Activated T-helper 1 cell treated with anti-CD3 and anti-CD28 coated beads, Interleukin-12 subunit alpha, Interleukin-12 subunit beta, Interleukin-2, Interleukin-4 antibody, amounts not matched to agents 30 ng/mL and 10 ng/mL and 1 ng/mL, durations not matched to agents 14 hours and 24 hours and 36 hours (primary cell): Measurements from ENCODE around the gene ERCC6L. TPM values are rescaled to one million over a fixed set of nuclear protein-coding genes. Genes with fewer than 3 reads are reported as not detected.

Source experiments
- DNase-seq: peaks from one replicate; pipeline ENCODE4 v3.0.0; 2021; ENCODE audit warnings: low spot score
- H3K27ac Mint-ChIP-seq: one replicate; pipeline ENCODE4 v1.8.0; 2021; ENCODE audit warnings: mild to moderate bottlenecking, mixed read lengths
- H3K27me3 Mint-ChIP-seq: one replicate; pipeline ENCODE4 v1.8.0; 2022; ENCODE audit warnings: mild to moderate bottlenecking, moderate library complexity, mixed read lengths; ENCODE audit not compliant: insufficient read depth
- H3K36me3 Mint-ChIP-seq: one replicate; pipeline ENCODE4 v1.8.0; 2021; ENCODE audit warnings: low read depth, mixed read lengths
- H3K4me1 Mint-ChIP-seq: one replicate; pipeline ENCODE4 v1.8.0; 2021; ENCODE audit warnings: low read depth, mixed read lengths
- H3K4me3 Mint-ChIP-seq: one replicate; pipeline ENCODE4 v1.8.0; 2021; ENCODE audit warnings: mild to moderate bottlenecking, moderate library complexity, mixed read lengths
- H3K9me3 Mint-ChIP-seq: one replicate; pipeline ENCODE4 v1.8.0; 2021; ENCODE audit warnings: mixed read lengths
- intact Hi-C: fragments of 100-400 bp; cut with micrococcal nuclease; formaldehyde crosslinking; loops from one replicate; pipeline ENCODE4 v1.15.1; 2024
- total RNA-seq: library from RNA; stranded (reverse); gene quantifications from 2 replicates; pipeline ENCODE4 v1.2.3, GENCODE V29; 2022

Gene ERCC6L
- total RNA-seq, 1 donor from 2014 or later, result 7.4 TPM

DNA sequence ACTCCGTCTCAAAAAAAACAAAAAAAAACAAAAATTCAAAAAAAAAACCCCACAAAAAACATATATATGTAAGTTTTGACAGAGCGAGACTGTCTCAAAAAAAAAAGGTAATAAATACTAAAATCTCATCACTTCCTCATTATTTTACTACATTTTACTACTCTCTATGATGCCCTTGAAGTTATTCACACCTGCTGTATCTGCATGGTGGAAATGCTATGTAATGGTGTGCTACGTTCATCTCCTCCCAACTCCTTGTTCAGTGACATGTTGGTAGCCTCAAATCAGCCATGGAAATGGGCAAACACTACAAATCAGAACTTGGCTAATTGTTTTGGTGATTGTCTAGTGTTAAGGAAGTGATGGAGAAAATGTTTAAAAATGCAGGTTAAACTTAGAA lies 26.4 kb upstream of the ERCC6L start:
- no peaks in the 10 kb centered on the region for H3K9me3 Mint-ChIP-seq
- H3K36me3 Mint-ChIP-seq, result peaks cover 16% of the 10 kb centered on the region
- intact Hi-C loops, result no loop called here
- peaks cover 8% of the 10 kb centered on the region for H3K4me1 Mint-ChIP-seq
- H3K27ac Mint-ChIP-seq, result no peak overlapping the region
- no peak for DNase-seq
- no peaks in the 10 kb centered on the region for H3K27me3 Mint-ChIP-seq
- no peak overlapping the region for H3K4me3 Mint-ChIP-seq

DNA sequence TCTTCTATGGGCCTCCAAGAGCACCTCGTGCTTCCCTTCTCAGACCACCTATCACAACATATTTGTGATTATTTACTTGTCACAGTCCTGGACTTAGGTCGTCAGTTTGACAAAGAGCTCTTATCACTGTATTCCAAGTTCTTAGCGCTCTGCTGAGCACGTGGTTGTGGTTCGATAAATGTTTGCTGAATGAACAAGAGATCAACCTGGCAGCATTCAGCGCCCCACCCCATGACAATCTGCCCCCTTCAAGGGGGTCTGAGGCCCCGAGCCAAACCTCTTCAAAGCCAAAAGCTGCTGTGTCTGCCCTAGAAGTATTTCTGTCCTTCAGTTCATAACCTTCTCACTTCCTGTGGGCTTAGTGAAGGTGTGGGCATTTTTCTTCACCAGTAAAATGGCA lies 23.2 kb upstream of the ERCC6L start:
- no peaks in the 10 kb centered on the region for H3K36me3 Mint-ChIP-seq
- no peaks in the 10 kb centered on the region for H3K9me3 Mint-ChIP-seq
- DNase-seq, result no peak
- H3K27ac Mint-ChIP-seq, result no peak overlapping the region
- intact Hi-C loops, result no loop called here
- H3K4me3 Mint-ChIP-seq, result no peak overlapping the region
- no peaks in the 10 kb centered on the region for H3K27me3 Mint-ChIP-seq
- H3K4me1 Mint-ChIP-seq, result no peaks in the 10 kb centered on the region

DNA sequence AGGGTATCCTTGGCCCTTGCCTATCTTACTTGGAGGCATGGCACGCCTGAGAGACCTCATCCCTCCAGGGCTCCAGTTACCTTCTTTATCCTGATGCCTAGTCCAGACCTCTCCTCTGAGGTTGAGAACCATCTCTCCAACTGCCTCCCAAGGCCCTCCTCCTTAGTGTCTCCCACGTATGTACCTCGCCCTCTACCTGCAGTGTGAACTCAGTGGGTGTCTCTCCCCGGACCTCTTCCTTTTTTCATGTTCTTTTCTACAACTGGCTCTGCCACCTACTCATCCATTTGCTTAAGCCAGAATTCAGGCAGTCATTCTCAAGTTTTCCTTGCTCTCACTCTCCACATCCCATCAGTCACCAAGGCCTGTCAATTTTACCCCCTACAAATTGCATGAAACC lies 21.6 kb upstream of the ERCC6L start:
- Mint-ChIP-seq H3K9me3 (no peaks in the 10 kb centered on the region), H3K27me3 (peaks cover 11% of the 10 kb centered on the region), H3K27ac (no peak overlapping the region), H3K4me1 (no peaks in the 10 kb centered on the region), H3K4me3 (no peak overlapping the region), H3K36me3 (no peaks in the 10 kb centered on the region)
- DNase-seq, result no peak
- intact Hi-C loops, result no loop called here

DNA sequence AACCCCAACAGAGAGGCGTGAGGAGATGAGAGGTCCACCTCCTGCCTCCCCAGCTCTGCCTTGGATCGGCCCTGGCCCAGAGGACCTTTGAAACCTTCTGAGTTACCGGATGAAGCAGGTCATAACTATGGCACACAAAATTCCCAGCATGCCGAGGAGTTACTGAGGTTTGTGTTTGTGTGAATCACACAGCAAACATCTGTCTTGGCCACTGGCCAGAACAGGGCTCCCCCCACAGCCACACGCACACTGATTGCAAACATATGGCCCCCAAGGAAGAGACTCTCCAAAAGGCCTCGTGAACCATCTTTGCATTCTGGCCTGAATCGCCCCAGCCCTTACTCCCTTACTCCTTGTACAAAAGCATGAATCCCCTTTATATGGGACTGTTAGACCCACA lies 19.3 kb upstream of the ERCC6L start:
- no peaks in the 10 kb centered on the region for H3K4me1 Mint-ChIP-seq

DNA sequence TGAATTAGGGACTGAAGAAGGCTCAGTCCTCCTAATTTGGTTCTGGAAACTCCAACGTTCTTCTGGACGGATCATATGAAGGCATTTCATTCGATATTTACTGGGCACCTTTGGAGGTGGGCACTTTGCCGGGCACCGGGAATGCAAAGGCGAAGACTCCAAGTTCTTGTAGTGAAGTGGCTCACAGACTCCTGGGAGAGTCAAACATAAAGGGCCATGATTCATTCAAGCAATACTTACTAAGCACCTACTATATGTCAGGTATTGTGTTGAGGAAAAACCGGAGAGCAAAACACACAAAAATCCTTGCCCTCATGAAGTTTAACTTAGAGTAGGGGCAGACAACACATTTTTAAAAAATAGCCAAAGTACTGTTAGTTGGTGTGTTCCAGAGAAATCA lies 17.0 kb upstream of the ERCC6L start:
- no peak overlapping the region for H3K4me3 Mint-ChIP-seq
- H3K36me3 Mint-ChIP-seq, result no peaks in the 10 kb centered on the region
- H3K27ac Mint-ChIP-seq, result no peak overlapping the region
- peaks cover 22% of the 10 kb centered on the region for H3K27me3 Mint-ChIP-seq
- DNase-seq, result no peak
- H3K4me1 Mint-ChIP-seq, result no peaks in the 10 kb centered on the region
- intact Hi-C loops, result no loop called here
- H3K9me3 Mint-ChIP-seq, result no peaks in the 10 kb centered on the region

More for the DNA sequence above, 19.3 kb upstream of the ERCC6L start:
- intact Hi-C loops, result no loop called here
- Mint-ChIP-seq H3K4me3 (no peak overlapping the region), H3K9me3 (no peaks in the 10 kb centered on the region), H3K27me3 (peaks cover 22% of the 10 kb centered on the region), H3K27ac (no peak overlapping the region), H3K36me3 (no peaks in the 10 kb centered on the region)
- DNase-seq, result no peak

DNA sequence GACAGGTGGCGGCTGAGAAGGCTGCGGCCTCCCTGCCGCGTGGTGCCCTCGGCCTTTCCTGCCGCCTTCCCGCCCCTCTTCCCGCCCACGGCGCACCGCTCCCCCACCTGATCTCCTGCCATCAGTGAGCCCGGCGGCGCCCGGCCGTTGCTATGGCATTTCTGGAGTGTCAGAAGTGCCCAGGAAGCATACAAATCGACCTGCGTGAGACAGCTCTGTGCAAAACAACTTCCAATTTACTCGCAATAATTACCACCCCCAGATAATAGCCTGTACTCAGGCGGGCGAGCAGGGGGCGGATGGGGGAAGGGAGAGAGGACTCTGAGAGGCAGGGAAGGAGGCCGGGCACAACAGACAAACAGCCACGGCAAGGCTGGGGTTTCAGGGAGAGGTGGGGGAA lies 16.6 kb upstream of the ERCC6L start:
- Mint-ChIP-seq H3K9me3 (no peaks in the 10 kb centered on the region), H3K4me3 (no peak overlapping the region), H3K27ac (no peak overlapping the region), H3K36me3 (no peaks in the 10 kb centered on the region), H3K4me1 (no peaks in the 10 kb centered on the region), H3K27me3 (peaks cover 22% of the 10 kb centered on the region)
- no peak for DNase-seq
- intact Hi-C loops, result no loop called here

DNA sequence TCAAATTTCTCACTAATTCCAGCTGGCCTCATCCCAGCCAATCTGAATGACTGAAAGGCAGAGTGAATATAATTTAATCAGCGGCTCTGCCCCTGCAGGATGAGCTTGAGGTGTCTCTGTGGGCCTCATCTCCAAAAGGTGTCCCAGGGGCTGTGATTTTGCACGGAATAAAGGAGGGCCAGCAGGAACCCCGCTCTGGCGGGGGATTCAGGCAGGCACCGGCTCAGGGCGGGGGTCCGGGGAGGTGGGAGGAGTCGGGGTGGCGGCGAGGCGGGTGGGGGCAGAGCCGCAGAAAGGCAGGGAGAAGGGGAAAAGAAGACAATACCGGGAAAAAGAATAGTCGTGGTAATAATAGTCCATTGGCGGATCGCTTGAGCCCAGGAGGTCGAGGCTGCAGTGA lies 16.0 kb upstream of the ERCC6L start:
- Mint-ChIP-seq H3K4me3 (no peak overlapping the region), H3K27me3 (peaks cover 22% of the 10 kb centered on the region)
- intact Hi-C loops, result no loop called here

DNA sequence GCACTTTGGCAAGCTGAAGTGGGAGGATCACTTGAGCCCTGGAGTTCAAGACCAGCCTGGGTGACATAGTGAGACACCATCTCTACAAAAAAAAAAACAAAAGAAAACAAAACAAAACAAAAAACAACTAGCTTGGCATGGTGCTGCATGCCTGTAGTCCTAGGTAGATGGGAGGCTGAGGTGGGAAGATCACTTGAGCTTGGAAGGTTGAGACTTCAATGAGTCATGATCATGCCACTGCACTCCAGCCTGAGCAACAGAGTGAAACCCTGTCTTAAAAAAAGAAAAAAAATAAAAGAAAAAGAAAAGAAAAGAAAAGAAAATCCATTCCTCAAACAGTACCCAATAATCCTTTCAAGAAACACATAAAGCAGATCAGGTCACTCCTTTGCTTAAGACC lies 14.9 kb upstream of the ERCC6L start:
- no peaks in the 10 kb centered on the region for H3K9me3 Mint-ChIP-seq
- H3K36me3 Mint-ChIP-seq, result no peaks in the 10 kb centered on the region
- H3K4me1 Mint-ChIP-seq, result no peaks in the 10 kb centered on the region
- no peak overlapping the region for H3K4me3 Mint-ChIP-seq
- no peak for DNase-seq
- H3K27me3 Mint-ChIP-seq, result peaks cover 22% of the 10 kb centered on the region
- intact Hi-C loops, result no loop called here
- H3K27ac Mint-ChIP-seq, result no peak overlapping the region

More for the DNA sequence above, 16.0 kb upstream of the ERCC6L start:
- H3K4me1 Mint-ChIP-seq, result no peaks in the 10 kb centered on the region
- DNase-seq, result no peak
- H3K27ac Mint-ChIP-seq, result no peak overlapping the region
- no peaks in the 10 kb centered on the region for H3K9me3 Mint-ChIP-seq
- H3K36me3 Mint-ChIP-seq, result no peaks in the 10 kb centered on the region

DNA sequence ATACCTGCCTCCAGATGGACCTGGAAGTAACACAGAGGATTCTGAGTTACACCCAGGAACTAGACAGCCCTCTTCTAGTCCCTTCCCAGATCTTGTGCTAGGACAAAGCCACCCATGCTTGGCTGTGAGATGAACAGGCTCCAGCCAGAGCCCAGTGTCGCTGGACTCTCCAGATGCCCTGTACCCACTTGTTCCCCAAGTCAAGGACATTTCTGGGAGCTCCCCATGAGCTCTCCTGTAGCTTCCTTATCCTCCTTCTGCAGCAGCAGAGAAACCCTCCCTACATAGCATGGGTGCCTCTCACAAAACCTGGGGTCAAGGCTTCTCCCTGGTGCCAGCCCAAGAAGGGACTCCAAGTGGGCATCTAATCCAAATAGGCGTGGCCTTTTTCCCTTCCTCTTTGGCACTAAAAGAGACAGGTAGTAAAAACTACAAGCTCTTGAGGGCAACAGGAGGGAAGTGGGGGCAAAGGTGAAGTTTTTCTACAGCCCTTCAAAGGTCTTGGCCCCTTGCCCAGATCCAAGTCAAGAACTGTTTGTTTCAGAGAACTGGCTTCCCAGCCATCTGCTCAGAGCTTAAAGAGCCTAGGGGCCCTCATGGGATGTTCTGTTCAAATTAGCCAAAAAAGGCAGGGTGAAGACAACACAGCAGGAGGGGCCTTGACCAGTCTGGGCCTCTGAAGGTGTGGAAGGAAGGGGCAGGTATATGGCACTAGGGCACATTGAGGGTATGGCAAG lies 8.5 kb upstream of the ERCC6L start:
- no peak overlapping the region for H3K27ac Mint-ChIP-seq
- intact Hi-C loops, result loop anchor here (10.0 kb wide), 1 partner anchor 1887 kb away; no protein-coding TSS in a partner anchor
- no peaks in the 10 kb centered on the region for H3K9me3 Mint-ChIP-seq
- DNase-seq, result no peak
- no peak overlapping the region for H3K4me3 Mint-ChIP-seq
- no peaks in the 10 kb centered on the region for H3K36me3 Mint-ChIP-seq
- no peaks in the 10 kb centered on the region for H3K27me3 Mint-ChIP-seq
- H3K4me1 Mint-ChIP-seq, result peaks cover 5% of the 10 kb centered on the region

DNA sequence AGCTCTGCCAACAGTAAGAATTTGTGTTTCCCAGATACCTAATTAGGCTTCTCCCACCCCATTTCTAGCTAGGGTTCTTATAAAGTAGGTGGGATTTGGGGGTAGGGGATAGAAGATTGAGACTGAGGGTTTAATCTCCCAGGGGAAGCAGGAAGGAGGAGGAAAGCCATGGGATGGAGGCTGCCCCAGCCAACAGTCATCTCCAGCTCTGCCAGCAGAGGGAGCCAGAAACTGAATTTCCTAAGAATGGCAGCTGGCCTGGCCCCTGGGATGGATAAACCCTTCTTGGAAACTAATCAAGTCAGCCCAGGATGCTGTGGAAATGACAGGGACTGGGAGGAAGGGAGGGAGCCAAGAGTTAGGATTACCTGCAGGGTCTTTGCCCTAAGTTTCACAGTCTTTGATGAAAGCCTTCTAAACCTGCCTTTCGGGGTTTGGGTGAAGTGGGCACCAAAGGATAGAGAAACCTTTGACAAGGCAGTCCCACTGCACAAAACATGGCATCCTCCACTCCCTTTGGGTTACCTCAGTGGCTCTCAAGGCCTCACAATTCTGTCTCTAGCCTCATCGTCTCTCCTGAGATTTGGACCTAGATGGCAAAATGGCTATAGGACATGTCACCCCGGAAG lies 6.7 kb upstream of the ERCC6L start:
- H3K9me3 Mint-ChIP-seq, result no peaks in the 10 kb centered on the region
- intact Hi-C loops, result loop anchor here (2.0 to 10.0 kb wide), 2 partner anchors 295 to 1889 kb away; no protein-coding TSS in a partner anchor
- no peak overlapping the region for H3K27ac Mint-ChIP-seq
- H3K4me3 Mint-ChIP-seq, result no peak overlapping the region
- H3K27me3 Mint-ChIP-seq, result no peaks in the 10 kb centered on the region
- DNase-seq, result peak; percentile 8
- peaks cover 5% of the 10 kb centered on the region for H3K4me1 Mint-ChIP-seq
- H3K36me3 Mint-ChIP-seq, result no peaks in the 10 kb centered on the region

DNA sequence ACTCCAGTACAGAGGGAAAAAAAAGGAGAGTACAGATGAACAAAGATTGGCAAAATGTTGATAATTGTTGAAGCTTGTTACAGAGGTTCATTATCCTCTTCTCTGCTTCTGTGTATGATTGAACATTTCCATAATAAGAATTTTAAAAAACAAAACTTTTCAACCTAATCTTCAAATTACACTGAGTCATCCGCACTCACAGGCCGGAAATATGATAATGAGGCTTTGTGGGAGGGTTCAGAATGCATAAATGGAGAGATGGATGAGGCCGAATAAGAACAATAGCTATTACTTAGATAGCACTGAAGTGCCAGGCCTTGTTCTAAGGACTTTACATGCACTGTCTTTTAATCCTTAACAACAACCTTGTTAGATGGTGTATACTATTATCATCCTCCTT lies 4.6 kb upstream of the ERCC6L start:
- intact Hi-C loops, result loop anchor here (10.0 kb wide), 1 partner anchor 1891 kb away; no protein-coding TSS in a partner anchor
- no peak for DNase-seq
- no peaks in the 10 kb centered on the region for H3K9me3 Mint-ChIP-seq
- no peaks in the 10 kb centered on the region for H3K36me3 Mint-ChIP-seq
- H3K4me3 Mint-ChIP-seq, result no peak overlapping the region
- H3K27ac Mint-ChIP-seq, result no peak overlapping the region
- peaks cover 9% of the 10 kb centered on the region for H3K4me1 Mint-ChIP-seq
- no peaks in the 10 kb centered on the region for H3K27me3 Mint-ChIP-seq

DNA sequence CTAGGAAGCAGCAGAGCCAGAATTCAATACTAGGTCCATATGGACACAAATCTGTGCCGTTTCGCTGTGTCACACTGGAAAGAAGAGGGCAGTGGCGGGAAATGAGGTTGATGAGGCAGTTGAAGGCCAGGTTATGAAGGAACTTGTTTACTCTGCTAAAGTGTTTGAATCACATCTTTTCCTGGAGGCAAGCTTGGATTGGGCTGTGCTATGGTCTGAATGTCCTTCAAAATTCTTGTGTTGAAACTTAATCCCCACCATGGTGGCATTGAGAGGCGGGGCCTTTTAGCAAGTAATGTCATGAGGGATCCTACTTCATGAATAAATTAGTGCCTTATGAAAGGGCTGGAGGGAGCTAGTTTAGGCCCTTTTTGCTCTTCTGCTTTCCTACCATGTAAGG lies 2.1 kb upstream of the ERCC6L start:
- Mint-ChIP-seq H3K27me3 (no peaks in the 10 kb centered on the region), H3K9me3 (no peaks in the 10 kb centered on the region), H3K27ac (no peak overlapping the region), H3K36me3 (peaks cover 2% of the 10 kb centered on the region), H3K4me3 (no peak overlapping the region), H3K4me1 (peaks cover 9% of the 10 kb centered on the region)
- no peak for DNase-seq
- intact Hi-C loops, result loop anchor here (10.0 kb wide), 1 partner anchor 1894 kb away; no protein-coding TSS in a partner anchor

DNA sequence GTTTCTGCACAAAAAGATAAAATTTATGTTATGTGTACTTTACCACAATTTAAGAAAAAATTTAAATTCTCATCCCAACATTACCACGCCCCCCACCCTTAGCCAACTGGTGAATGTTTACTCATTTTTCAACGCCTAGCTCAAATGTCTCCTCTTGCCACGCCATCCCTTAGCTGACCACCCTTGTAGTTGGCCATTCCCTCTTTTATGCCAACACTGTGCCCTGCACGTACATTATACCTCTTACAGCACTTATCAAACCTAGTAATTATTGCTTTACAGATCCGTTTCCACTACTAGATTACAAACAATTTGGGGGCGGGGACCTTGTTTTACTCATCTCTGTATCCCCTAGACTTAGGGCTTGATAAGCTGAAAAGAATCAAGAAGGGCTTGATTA lies 644 bp downstream of the ERCC6L start:
- Mint-ChIP-seq H3K27me3 (no peaks in the 10 kb centered on the region), H3K27ac (no peak overlapping the region), H3K36me3 (peaks cover 3% of the 10 kb centered on the region), H3K4me3 (peak overlapping the region; percentile 84), H3K4me1 (peaks cover 4% of the 10 kb centered on the region), H3K9me3 (no peaks in the 10 kb centered on the region)
- intact Hi-C loops, result loop anchor here (1.0 to 10.0 kb wide), 3 partner anchors 39 to 223 kb away; partner anchors contain the start of genes PIN4 and RPS4X
- no peak for DNase-seq
